Caco-2 (cell line): ENCODE results near the gene OR51A7. TPM values are rescaled to one million over a fixed set of nuclear protein-coding genes. Genes with fewer than 3 reads are reported as not detected.

Experiments
- BruUV-seq: library from RNA; stranded (reverse); fragments of 400-500 nt; replicated peaks from 2 replicates; lab custom pipeline; 2021; lab: Mats Ljungman, UMichigan
- CTCF ChIA-PET: fragments of 300-600 bp; sonication (Branson Sonifier 250); formaldehyde crosslinking; loops from one replicate; lab custom pipeline; 2022; ENCODE audit warnings: antibody characterized with exemption; lab: Charles Lee
- POLR2A ChIA-PET: fragments of 300-600 bp; sonication (Branson Sonifier 250); formaldehyde crosslinking; loops from one replicate; lab custom pipeline; 2022; ENCODE audit warnings: antibody characterized with exemption; lab: Charles Lee
- DNase-seq, 2 experiments: peaks; one replicate each; pipeline versions ENCODE4 v3.0.0 to v3.0.0-alpha.2; 2020 to 2022
- H3K27me3 ChIP-seq: replicated peaks from 2 replicates; pipeline ENCODE4 v1.6.0; 2011; ENCODE audit warnings: low read length; ENCODE audit not compliant: control insufficient read depth, insufficient read depth
- H3K36me3 ChIP-seq: 2 replicates; pipeline ENCODE4 v1.5.1; 2011; ENCODE audit warnings: low read length; ENCODE audit not compliant: control insufficient read depth, insufficient read depth
- H3K4me1 ChIP-seq: fragments of 250-450 bp; sonication (Bioruptor Pico); 2 replicates; pipeline ENCODE4 v1.5.1; 2020; ENCODE audit warnings: mild to moderate bottlenecking
- H3K4me3 ChIP-seq: 2 replicates; pipeline ENCODE4 v1.5.1; 2011; ENCODE audit warnings: low read depth, mild to moderate bottlenecking, control low read depth, low read length
- H3K9me3 ChIP-seq: fragments of 250-450 bp; sonication (Bioruptor Pico); 2 replicates; pipeline ENCODE4 v1.5.1; 2020; ENCODE audit warnings: mild to moderate bottlenecking, moderate library complexity
- H3K27ac Mint-ChIP-seq: one replicate; pipeline ENCODE4 v1.8.0; 2022; ENCODE audit warnings: mixed read lengths; ENCODE audit not compliant: unreplicated experiment
- H3K27me3 Mint-ChIP-seq: one replicate; pipeline ENCODE4 v1.8.0; 2022; ENCODE audit warnings: mixed read lengths; ENCODE audit not compliant: insufficient read depth, unreplicated experiment
- H3K36me3 Mint-ChIP-seq: one replicate; pipeline ENCODE4 v1.8.0; 2022; ENCODE audit warnings: mild to moderate bottlenecking, mixed read lengths; ENCODE audit not compliant: insufficient read depth, unreplicated experiment
- H3K4me1 Mint-ChIP-seq: one replicate; pipeline ENCODE4 v1.8.0; 2022; ENCODE audit warnings: low read depth, mixed read lengths; ENCODE audit not compliant: unreplicated experiment
- H3K4me3 Mint-ChIP-seq: one replicate; pipeline ENCODE4 v1.8.0; 2022; ENCODE audit warnings: mild to moderate bottlenecking, moderate library complexity, mixed read lengths; ENCODE audit not compliant: unreplicated experiment
- H3K9me3 Mint-ChIP-seq: one replicate; pipeline ENCODE4 v1.8.0; 2022; ENCODE audit warnings: mixed read lengths; ENCODE audit not compliant: unreplicated experiment
- intact Hi-C: fragments of 100-400 bp; cut with micrococcal nuclease; formaldehyde crosslinking; loops from one replicate; pipeline ENCODE4 v1.10.0; 2022; ENCODE audit not compliant: unreplicated experiment
- total RNA-seq: library from RNA; stranded (reverse); gene quantifications from 2 replicates; pipeline ENCODE4 v1.2.3, GENCODE V29; 2022
- TF ChIP-seq, protein P1 (sequence below), 2 experiments: fragments of 200-600 bp in 1 of 2; IDR thresholded peaks; 1 replicate in 1 of 2; 2 replicates in 1 of 2; pipeline versions ENCODE4 v1.5.1 to v1.8.0; 2011 to 2022; ENCODE audit warnings: antibody characterized with exemption in 1 of 2, control low read depth in 1 of 2, inconsistent platforms in 1 of 2, low read depth in 1 of 2, low read length in 1 of 2, mild to moderate bottlenecking in 1 of 2, moderate library complexity in 1 of 2; ENCODE audit not compliant: insufficient read depth in 1 of 2, severe bottlenecking in 1 of 2, unreplicated experiment in 1 of 2

The OR51A7 gene
- total RNA-seq, 1 experiment from 2014 or later: not detected

DNA sequence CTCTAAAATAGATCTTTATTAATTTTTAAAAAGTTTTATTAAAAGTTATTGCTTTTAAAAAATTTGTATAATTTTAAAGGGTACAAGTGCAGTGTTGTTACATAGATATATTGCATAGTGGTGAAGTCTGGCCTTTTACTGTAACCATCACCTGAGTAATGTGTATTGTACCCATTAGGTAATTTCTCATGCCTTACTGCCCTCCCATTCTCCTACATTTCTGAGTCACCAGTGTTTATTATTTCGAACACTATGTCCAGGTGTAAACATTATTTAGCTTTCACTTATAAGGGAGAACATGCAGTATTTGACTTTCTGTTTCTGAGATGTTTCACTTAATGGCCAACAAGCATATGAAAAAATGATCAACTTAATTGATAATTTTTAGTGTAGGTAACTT is 18.2 kb downstream of the OR51A7 start:
- ChIA-PET CTCF (no interaction called here), POLR2A (no interaction called here)

DNA sequence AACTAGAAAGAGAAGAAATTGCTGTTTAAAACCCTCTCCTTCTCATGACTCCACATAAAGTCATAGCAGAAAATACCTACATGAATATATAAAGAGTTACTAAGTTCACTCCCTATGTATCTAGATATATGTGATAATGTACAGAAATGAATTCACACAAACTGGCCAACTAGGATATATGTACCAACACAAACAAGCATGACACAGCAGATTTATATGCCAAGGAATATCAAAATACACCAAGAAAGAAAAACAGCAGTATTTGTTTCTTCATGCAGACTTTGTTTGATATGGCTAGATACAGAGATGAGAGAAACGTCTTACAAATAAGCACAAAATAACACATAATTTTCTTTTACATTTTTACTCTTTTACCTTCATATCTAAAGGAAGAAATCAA is 18.7 kb downstream of the OR51A7 start:
- BruUV-seq: no TSS peak
- H3K27me3 ChIP-seq: no peaks in the 10 kb centered on the region
- Mint-ChIP-seq H3K9me3 (no peaks in the 10 kb centered on the region), H3K36me3 (no peaks in the 10 kb centered on the region), H3K27ac (no peak overlapping the region), H3K4me3 (no peak overlapping the region), H3K4me1 (no peaks in the 10 kb centered on the region), H3K27me3 (peaks cover 18% of the 10 kb centered on the region)
- intact Hi-C loops: no loop called here
- TF ChIP-seq, protein P1, sequence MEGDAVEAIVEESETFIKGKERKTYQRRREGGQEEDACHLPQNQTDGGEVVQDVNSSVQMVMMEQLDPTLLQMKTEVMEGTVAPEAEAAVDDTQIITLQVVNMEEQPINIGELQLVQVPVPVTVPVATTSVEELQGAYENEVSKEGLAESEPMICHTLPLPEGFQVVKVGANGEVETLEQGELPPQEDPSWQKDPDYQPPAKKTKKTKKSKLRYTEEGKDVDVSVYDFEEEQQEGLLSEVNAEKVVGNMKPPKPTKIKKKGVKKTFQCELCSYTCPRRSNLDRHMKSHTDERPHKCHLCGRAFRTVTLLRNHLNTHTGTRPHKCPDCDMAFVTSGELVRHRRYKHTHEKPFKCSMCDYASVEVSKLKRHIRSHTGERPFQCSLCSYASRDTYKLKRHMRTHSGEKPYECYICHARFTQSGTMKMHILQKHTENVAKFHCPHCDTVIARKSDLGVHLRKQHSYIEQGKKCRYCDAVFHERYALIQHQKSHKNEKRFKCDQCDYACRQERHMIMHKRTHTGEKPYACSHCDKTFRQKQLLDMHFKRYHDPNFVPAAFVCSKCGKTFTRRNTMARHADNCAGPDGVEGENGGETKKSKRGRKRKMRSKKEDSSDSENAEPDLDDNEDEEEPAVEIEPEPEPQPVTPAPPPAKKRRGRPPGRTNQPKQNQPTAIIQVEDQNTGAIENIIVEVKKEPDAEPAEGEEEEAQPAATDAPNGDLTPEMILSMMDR (IDR thresholded peaks at IDR 0.05; ENCODE audit: insufficient read depth in 1 of 2, low read depth in 1 of 2, low read length in 1 of 2, severe bottlenecking in 1 of 2, unreplicated experiment in 1 of 2): no peak
- H3K4me1 ChIP-seq: no peaks in the 10 kb centered on the region
- POLR2A ChIA-PET: no interaction called here
- CTCF ChIA-PET: no interaction called here
- H3K36me3 ChIP-seq: no peaks in the 10 kb centered on the region
- no peak overlapping the region for H3K4me3 ChIP-seq
- DNase-seq: no peak
- no peaks in the 10 kb centered on the region for H3K9me3 ChIP-seq

More for the DNA sequence above, 18.2 kb downstream of the OR51A7 start:
- peaks cover 18% of the 10 kb centered on the region for H3K27me3 Mint-ChIP-seq
- no peak overlapping the region for H3K4me3 Mint-ChIP-seq
- H3K9me3 Mint-ChIP-seq: no peaks in the 10 kb centered on the region
- Histone ChIP-seq H3K27me3 (no peaks in the 10 kb centered on the region), H3K36me3 (no peaks in the 10 kb centered on the region), H3K4me3 (no peak overlapping the region), H3K4me1 (no peaks in the 10 kb centered on the region), H3K9me3 (no peaks in the 10 kb centered on the region)
- H3K4me1 Mint-ChIP-seq: no peaks in the 10 kb centered on the region
- intact Hi-C loops: no loop called here
- DNase-seq: no peak
- H3K27ac Mint-ChIP-seq: no peak overlapping the region
- H3K36me3 Mint-ChIP-seq: no peaks in the 10 kb centered on the region
- no TSS peak for BruUV-seq
- TF ChIP-seq, protein P1 (IDR thresholded peaks at IDR 0.05; ENCODE audit: insufficient read depth in 1 of 2, low read depth in 1 of 2, low read length in 1 of 2, severe bottlenecking in 1 of 2, unreplicated experiment in 1 of 2): no peak

DNA sequence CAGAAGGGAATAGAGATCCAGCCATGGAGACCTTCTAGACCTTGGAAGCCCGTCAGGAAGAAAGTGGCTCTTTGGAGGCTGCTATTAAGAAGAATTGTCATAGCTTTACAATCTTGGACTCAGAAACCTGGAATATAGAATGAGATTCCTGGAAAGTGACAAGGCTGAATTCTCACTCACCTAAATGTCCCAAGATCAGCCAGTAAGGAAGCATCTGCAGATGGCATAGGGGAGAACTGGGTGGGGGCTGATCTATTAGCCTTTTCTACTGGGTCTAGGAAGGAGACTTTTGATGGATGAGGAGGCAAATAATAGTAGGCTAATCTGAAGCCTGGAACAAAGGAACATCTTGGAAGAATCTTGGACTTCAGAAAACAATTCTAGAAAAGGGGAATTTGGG is 20.7 kb downstream of the OR51A7 start, which contains the start of gene OR51G1:
Gene OR51G1, minus strand, starts transcription at position 101 of the 400 bp plus-strand sequence. Its CDS starts 0 bp downstream, at position 101.
- no peak for DNase-seq
- H3K27ac Mint-ChIP-seq: no peak within 1 kb of the TSS

More for the DNA sequence above, 20.7 kb downstream of the OR51A7 start, which contains the start of gene OR51G1:
- Mint-ChIP-seq H3K9me3 (no peaks in the 10 kb centered on the region), H3K4me1 (no peaks in the 10 kb centered on the region), H3K36me3 (no peaks in the 10 kb centered on the region), H3K4me3 (no peak within 1 kb of the TSS), H3K27me3 (peaks cover 18% of the 10 kb centered on the region)
- H3K36me3 ChIP-seq: no peaks in the 10 kb centered on the region
- H3K4me1 ChIP-seq: no peaks in the 10 kb centered on the region
- ChIA-PET CTCF (no interaction called here), POLR2A (no interaction called here)
- BruUV-seq: no TSS peak
- H3K9me3 ChIP-seq: no peaks in the 10 kb centered on the region
- no peaks in the 10 kb centered on the region for H3K27me3 ChIP-seq
- intact Hi-C loops: no loop called here
- TF ChIP-seq, protein P1 (IDR thresholded peaks at IDR 0.05; ENCODE audit: insufficient read depth in 1 of 2, low read depth in 1 of 2, low read length in 1 of 2, severe bottlenecking in 1 of 2, unreplicated experiment in 1 of 2): no peak
- H3K4me3 ChIP-seq: no peak within 1 kb of the TSS
